Embryonic facial prominence (tissue), 1 donor: Measurements from ENCODE around the gene IL17REL.
A peak's percentile ranks its signal among the peaks of the same experiment; 100 is the strongest.

Experiments
- DNase-seq: peaks from one replicate; pipeline ENCODE4 v3.0.0-alpha.2; 2016; ENCODE audit errors: extremely low spot score

The IL17REL gene

DNA sequence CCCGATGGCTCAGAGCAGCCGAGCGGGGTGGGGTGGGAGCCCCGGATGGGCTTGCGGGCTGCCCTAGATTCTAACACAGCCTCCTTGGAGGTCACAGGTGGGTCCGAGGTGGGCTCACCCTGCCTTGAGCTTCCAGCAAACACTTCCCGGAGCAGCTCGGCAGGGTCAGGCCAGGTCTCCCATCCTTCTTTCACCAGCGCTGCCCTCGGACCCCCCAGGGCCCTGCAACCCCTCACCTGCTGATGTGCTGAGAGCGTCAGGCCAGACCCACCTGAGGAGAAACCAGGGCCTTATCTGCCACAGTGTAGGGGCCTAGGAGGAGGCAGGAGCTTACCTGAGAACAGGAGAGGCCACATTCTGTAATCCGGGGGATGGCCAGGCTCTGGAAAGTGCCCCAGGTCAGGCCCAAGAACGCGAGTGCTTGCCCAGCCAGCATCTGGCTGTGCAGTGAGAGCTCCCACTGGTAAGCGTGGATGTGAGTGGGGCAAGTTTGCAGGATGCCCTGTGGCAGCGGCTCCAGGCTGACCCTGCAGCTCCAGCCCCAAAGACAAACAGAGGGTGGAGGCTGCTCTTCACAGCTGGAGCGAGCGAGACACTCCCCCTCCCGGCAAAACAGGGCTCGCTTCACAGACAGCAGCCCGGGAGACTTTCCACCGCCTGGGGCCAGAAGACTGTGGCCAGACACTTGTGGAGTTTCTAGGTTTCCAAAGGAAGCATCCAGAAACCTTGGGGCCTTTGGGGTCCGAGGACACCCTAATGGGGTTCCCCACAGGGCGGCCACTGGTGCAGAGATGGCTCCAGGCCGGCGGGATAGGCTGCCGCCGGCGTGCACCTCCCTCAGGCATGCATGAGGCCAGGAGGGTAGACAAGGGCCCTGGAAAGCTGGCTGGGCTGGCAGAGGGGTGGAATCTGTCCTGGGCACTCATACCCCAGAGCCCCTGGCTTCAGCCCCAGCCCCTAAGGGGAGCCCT is at the start of gene IL17REL:
TSS of gene IL17REL (minus strand) at position 555 of the 971 bp plus-strand sequence. CDS start at position 436, 119 bp downstream.
- DNase-seq, result no peak

DNA sequence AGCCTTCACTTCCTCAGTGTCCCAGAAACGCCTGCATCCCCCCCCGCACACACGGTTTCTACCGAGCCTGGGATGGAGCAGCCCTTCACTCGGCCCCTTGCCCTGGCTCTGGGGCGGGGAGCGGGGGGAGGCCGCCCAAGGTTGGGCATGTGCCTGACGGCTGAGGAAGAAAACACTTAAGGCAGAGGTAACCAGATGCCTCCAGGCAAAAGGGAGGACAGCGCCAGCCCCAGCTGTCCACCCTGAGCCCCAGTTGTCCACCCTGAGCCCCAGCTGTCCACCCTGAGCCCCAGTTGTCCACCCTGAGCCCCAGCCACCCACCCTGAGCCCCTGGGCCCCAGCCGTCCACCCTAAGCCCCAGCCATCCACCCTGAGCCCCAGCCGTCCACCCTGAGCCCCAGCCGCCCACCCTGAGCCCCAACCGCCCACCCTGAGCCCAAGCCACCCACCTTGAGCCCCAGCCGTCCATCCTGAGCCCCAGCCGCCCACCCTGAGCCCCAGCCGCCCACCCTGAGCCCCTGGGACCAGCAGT is 49.3 kb upstream of the IL17REL start:
- no peak for DNase-seq

DNA sequence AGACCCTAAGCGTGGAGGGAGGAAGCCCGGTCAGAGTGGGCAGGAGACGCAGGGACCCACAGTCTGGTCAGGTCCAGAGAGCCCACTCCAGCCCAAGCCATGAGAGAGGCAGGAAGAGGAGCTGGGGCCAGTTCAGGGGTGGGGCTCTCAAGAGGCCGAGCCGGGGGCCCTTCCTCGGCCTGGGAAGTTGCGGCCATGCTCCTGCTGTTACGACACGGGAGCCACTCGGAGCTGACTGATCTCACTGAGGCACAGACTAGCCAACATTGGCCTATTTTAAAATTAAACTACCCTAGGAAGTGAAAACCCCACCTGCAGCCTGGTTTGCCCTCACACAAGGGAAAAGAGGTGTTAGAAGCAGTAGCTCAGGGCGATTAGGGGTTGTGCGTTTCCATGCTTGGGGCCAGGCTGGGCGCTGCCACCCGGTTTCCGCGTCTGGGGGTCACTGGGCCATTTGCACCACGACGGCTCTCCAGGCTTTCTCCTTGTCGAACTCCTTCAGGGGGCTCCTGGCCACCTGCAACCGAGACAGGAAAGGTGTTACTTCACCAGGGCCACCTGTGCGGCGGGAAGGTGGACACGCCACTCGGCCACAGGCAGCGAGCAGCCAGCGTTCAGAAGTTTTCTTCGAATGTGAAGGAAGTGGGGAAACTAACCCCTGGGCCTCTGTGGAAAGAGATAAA is 48.7 kb upstream of the IL17REL start:
- DNase-seq, result no peak

DNA sequence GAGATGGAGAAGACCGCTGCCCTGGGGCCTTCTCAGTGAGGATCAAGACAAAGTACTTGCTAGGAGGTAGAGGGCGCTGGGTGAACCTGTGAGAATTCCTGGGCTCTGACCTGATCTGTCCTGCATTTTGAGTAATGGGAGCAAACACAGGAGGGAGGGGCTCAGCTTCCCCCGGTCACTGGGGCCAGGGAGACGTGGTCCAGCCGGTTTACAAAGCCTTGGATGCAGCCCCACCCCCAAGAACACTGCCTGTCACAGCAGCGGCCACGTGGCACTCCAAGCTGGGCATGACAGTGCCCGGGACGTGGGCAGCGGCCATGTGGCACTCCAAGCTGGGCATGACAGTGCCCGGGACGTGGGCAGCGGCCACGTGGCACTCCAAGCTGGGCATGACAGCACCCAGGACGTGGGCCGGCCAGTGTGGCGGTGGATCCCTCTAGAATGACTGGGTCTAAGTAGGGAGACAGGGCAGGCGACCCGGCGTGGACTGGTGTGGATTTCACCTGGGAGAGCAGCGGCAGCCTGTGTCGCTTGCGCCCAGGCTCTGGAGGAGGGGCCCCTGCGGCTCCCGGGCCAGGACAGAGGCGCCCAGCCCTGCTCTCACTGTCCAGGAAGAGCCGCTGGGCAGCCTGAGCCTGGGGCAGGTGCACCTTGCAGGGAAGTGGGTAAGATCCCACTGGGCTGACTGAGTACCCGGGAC is 48.0 kb upstream of the IL17REL start:
- DNase-seq, result no peak

DNA sequence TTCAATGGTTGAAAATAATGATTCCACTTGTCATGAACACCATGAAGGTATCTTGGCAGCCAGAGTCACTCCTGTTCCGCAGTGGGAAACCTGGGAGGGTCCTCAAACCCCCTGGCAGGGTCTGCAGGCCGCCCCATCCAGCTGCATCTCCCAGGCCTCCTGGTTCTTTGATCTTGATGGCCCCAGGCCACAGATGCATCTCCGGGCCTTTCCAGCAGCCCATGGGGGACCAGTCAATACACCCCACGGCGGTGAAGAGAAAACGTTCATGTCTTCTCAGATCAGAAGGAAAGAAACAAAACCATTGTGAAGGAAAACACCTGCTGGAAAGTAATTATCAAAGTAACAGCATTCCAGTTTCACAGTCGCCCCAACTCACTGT is 47.3 kb upstream of the IL17REL start:
- DNase-seq, result no peak

DNA sequence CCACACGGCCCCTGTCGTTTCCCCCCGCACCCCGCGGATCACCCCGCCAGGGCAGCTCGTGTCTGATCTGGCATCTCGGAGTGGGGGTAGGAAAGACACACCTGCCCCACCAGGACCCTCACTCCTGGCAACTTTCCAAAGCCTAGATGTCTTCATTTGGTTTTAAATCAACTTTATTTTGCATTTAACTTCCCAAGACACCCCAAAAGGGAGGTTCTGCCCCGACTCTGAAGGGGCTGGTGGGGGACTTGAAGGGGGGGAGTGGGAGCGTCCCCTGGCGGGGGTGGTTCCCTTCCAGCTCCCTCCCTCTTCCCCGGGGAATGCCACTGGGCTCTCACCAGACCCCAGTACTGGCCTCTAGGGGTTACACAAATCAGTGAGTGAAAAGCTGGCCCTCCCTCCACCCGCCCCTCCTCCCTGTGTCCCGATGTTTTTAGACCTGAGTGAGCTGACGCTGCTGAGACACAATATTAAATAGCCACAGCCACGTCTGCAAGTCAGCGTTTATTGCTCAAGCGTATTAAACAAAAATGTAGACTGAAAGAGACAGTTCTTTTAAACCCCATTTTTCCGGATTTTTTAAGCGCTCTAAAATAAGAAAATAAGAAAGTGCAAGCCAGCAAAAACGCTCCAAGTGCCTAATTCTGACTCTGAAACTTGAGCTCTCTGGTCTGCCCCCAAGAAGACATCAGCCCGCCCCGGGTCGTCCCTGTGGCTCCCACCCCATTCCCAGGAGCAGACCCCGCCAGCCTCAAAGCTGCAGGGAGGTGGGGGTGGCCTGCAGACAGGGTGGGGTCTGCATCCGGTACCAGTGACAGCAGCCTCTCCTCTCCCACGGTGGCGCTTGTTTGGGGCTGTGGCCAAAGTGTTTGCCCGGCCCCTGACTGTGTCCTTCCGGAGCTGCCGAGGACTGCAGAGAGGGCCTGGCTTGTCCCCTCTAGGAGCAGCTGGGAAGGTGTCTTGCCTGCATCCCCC is 46.6 kb upstream of the IL17REL start:
- no peak for DNase-seq

DNA sequence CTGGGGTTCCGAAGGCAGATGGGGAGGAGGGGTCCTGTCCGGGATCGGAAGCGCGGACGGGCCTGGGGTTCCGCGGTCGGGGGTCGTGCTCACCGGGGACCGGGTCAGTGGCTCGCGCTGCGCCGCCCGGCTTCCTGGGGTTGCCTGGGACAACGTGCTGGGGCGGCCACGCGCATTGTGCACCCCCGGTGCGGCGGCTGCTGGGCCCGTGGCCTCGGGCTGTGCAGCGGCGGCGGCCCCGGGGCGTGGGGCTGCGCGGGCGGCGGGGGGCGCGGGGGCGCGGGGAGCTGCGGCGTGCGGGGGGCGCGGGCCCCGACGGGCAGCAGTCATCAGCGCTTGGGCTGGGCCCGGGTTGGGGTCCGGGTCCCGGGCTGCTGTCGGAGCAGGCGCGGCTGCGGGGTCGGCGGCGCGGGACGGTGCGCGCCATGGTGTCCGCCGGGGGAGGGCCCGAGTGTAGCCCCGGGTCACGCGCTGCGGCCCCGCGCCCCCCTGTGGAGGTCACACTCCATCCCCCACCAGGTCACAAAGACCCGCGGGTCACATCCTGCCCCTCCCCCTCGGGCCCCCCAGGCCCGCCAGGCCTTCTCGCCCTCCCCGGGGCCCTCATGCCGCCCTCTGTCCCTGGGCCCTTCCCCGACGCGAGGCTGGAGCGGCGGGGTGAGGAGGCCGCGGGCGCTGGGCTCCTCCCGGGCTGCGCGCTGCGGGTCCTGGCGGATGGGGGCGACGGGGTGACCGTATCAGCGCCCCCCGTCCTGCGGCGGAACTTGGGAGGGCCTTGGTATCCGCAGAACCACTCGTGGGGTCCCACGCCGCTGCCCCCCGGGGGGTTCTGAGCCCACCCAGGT is 45.7 kb upstream of the IL17REL start, which contains the start of gene TTLL8:
TSS of gene TTLL8 (minus strand) at position 238 of the 845 bp plus-strand sequence.
- no peak for DNase-seq

DNA sequence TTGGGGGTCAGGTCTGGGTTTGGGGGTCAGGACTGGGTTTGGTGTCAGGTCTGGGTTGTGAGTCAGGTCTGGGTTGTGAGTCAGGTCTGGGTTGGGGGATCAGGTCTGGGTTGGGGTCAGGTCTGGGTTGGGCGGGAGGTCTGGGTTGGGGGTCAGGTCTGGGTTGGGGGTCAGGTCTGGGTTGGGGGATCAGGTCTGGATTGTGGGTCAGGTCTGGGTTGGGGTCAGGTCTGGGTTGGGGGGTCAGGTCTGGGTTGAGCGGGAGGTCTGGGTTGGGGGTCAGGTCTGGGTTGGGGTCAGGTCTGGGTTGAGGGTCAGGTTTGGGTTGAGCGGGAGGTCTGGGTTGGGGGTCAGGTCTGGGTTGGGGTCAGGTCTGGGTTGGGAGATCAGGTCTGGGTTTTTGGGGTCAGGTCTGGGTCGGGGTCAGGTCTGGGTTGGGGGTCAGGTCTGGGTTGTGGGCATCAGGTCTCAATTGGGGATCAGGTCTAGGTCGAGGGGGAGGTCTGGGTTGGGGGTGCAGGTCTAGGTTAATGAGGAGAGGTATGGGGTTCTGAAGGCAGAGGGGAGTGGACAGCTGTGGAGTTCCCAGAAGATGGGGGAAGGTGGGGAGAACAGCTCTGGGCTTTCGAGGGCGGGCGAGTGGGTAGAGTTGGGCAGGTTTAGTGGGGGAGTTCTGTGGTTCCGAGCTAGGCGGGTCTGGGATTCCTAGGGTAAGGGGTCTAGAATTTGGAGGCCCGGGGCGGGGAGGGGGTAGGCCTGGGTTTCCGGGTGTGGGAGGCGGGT is 44.9 kb upstream of the IL17REL start:
- DNase-seq, result peak; percentile 27

DNA sequence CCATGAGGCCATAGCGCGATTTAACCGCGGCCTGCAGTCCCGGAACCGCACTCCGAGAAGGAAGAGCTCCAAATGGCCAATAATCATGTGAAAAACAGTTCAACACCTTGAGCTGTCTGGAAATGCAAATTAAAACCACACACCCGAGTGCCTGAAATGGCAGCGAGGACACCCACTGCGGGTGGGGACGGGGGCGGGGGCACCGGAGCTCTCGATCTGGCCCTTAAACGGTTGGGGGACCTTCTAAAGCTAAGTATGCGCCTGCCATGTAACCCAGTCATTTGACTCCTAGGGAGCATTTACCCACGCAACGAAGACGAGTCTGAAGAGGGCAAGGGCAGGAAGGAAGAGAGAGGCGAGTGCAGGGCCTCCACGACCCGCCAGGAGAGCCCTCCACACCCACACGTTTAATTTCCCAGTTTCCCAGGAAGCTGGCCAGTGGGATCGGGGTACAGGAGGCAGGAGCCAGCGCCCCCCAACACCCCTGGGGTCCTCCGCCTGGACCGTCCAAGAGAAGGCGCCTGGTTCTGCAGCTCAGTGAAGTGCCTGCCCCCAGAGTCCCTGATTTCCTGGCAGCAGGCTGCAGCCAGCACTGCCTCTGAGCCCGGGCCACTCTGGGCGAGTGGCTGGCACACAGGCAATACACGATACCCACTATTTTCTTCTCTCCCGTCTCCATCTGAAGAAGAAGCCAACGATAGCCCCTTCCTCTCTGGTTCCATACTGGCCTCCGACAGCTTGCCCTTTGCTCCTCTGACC is 43.8 kb upstream of the IL17REL start:
- DNase-seq, result no peak

DNA sequence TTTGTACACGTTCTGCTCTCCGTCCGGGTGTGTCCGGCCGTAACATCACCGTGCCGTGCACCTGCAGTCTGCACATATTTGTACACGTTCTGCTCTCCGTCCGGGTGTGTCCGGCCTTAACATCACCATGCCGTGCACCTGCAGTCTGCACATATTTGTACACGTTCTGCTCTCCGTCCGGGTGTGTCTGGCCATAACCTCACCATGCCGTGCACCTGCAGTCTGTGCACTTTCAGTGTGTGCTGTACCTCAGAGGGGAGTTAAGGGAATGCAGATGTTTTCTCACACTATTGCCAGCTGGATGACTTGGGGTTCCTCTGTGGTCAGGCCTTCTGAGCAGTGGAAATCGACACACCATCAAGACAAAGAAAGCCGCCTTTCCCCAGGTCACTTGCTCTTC is 41.3 kb upstream of the IL17REL start:
- DNase-seq, result no peak

DNA sequence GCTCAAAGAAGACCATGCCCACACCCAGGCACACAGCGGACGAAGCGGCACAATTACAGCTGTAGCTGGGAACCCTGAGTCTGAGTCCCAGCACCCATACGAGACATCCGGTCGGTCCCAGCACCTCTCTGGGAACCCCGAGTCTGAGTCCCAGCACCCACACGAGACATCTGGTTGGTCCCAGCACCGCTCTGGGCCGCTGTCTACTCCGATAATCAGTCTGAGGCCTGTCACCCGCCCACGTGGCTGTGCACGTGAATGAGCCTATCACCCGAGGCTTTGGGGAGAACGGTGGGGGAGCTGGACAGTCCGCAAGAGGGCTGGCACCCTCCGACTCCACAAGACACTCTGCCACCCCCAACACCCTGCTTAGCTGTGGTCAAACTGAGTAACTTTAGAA is 39.4 kb upstream of the IL17REL start:
- DNase-seq, result no peak

DNA sequence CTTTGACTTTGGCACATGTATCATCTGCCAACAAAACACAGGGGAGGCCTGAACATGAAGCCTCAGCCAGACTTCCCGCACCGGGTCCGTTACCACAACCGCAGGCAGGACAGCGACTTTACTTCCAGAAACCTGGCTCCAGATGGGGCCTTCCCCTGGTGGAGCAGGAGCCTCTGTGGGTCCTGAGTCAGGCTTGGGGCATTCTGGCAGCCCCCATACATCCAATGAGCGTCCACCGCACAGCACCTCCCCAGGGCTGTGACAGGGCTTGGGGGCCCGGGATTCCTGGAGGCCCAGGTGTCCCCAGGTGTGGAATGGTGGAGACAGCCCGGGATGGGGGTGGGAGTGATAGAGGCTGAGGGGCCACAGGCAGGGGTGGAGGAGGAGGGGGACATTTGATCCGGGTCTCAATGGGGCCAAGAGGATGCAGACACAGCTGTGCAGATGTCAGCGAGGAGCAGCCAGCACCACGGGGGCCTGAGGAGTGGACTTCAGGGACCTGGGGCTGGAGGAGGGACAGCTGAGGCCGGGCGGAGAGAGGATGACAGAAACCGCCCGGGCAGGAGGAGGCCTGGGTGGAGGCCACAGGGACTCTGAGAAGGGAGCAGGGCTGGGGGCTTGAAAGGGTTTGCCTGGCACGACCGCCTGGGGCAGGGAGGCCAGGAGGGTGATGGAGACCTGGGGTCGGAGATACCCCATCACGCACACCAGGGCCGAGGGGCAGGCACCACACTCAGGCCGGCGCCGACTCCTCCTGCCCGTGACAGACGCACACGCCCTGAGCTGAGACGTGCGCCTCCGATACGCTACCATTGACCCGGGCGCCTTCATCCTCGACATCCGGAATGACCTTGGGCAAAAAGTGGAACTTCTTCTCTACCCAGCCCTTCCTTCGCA is 37.0 kb upstream of the IL17REL start:
- no peak for DNase-seq

DNA sequence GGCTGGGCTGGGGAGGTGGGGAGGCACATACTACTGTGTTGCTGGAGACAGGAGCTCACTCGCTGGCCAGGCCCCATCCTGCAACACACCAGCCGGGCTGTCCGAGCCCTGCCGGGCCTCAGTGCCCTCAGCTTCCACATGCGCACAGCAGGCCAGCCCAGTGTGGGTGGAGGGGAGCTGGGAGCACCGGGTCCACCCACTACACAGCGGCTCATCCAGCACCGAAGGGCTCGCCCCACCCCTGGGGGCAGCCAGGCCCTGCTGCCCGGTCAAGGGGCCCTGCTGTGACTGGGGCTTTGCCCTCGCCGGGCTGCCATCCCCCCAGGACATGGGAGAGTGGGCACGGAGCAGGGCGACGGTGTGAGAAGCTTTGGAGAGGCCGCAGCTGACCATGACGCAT is 36.3 kb upstream of the IL17REL start:
- no peak for DNase-seq

DNA sequence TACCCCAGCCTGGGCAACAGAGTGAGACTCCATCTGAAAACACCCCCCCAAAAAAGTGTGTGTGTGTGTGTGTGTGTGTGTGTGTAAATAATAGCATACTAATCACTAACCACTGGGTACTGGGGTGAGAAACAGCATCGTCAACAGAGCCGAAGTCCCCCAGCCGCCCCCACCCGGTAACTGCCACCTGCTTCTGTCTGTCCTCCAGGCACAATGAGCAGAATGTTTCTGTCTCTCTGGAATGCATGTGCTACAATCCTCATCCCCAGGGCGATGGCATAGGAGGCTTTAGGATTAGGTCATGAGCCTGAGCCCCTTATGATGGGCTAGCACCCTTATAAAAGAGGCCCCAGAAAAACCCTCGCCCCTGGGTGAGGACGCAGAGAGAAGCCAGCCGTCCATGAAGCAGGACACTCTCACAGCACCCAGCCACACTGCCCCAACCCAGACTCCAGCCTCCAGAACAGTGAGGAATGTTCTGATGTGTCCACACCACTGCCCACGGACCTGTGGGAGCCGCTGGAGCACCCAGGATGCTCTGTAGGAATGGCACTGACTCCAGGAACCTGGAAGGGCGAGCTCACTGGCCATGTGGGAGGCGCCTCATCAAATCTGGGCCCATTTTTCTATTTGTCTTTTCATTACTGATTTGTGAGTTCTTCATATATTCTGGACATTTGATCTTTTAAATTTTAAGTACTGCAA is 35.6 kb upstream of the IL17REL start:
- no peak for DNase-seq

DNA sequence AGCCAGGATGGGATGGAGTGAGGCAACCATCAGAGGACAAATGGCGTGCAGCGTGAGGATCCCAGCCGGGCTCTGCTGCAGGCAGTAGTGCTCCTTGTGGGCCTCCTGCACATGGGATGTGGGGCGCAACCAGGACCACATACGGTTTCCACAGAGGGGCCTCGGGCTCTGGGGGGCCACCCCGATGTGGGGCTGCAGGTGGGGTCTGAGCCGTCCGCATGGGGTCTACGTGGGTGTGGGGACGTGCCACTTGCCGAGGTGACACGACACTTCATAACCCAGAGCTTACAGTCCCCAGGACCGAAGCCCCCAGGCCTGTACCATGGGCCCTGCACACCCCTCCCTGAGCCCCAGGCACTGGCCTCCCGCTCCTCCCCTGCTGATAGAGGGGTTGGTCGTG is 34.8 kb upstream of the IL17REL start:
- DNase-seq, result no peak

DNA sequence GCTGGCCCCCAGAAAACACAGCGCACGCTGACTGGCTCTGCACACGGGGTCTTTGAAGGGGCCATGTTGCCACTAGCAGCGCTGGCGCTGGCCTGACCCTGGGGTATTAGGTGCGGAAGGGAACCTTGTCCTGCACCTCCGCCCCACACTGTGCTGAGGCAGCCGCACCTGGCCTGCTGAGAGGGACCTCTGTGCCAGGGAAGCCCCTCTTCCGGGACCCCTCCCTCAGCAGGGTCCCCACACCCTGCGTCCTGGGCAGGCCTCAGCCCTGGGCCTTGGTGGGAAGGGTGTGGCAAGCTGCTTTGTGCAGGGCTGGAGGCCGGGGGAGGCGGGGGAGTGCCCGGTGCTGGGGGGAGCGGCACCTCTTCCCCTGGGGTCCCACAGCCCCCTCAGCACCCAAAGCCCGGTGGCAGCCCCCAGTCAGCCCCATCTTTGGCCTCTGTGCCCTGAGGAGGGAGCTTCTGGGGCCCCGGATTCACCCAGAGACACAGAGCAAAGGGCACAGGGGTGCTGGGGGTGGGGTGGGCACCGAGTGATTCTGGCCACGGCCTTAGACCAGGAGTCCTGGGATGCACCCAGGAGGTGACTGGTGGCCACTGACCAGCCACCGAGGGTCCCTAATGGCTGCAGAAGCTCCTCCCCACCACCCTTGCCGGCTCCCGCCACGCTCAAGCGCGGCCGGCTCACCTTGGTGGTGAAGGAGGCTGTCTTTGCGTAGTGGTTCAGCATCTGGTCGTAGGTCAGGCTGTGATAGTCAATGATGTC is 34.1 kb upstream of the IL17REL start:
- DNase-seq, result no peak
